HG03575 (cell line): ENCODE measurements around the gene STN1.

Experiments
- ATAC-seq: cut with Tn5 transposase; IDR thresholded peaks from one replicate; pipeline ENCODE4 v1.9.1; 2021; ENCODE audit not compliant: unreplicated experiment, insufficient number of reproducible peaks, low FRiP score; ENCODE audit errors: extremely low read depth

STN1 gene

DNA sequence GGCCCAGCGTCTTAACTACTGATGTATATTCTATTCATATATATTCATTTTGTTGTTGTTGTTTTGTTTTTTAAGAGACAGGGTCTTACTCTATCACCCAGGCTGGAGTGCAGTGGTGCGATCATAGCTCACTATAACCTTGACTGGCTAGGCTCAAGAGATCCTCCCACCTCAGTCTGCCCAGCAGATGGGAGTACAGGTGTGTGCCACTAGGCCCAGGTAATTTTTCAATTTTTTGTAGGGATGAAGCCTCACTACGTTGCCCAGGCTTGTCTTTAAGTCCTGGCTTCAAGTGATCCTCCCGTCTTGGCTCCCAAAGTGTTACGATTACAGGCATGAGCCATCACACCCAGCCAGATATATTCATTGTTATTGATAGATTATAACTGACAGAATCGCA is 12.9 kb upstream of the STN1 start:
- ATAC-seq = no peak

GRCh38 chr10:103930449-103930848 is 12.5 kb upstream of the STN1 start:
- ATAC-seq = no peak

- no peak for ATAC-seq
These were observed 11.5 kb upstream of the STN1 start for GRCh38 chr10:103929381-103929921.

DNA sequence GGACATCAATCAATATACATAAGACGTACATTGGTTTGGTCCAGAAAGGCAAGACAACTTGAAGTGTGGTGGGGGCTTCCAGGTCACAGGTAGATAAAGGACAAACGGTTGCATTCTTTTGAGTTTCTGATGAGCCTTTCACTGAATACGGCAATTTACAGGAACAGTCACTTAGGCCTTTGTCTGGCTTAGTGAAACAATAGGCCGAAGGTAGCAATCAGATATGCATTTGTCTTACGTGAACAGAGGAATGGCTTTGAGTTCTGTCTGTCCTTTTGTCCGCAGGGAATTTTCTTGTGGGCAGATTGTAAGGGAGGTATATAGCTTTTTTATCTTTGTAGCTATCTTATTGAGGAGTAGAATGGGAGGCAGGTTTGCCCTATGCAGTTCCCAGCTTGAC is 10.8 kb upstream of the STN1 start:
- no peak for ATAC-seq

GRCh38 chr10:103926722-103927319 is 8.8 kb upstream of the STN1 start:
- ATAC-seq = no peak

DNA sequence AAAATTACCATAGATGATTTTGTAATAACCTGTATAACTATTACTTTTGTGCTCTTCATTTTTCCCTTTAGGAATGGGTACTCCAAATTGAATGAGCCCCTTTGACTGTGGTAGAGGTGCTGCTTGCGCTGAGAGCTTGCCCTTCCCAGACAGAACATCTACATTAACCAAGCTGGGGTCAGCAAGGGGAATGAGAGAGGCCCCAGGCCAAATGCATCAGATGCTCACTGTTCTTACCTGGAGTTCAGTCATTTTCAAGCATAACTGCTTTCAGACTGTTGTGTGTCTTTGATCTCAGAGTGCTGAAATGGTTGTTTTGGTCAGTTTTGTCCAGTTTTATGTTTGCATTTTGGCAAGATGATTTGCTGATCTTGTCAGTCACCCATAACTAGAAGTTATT is 7.6 kb upstream of the STN1 start:
- no peak for ATAC-seq

GRCh38 chr10:103923502-103923901 is 5.5 kb upstream of the STN1 start:
- ATAC-seq = no peak

GRCh38 chr10:103922659-103923058 is 4.7 kb upstream of the STN1 start:
- ATAC-seq = no peak

- ATAC-seq = no peak
These were observed 3.8 kb upstream of the STN1 start for GRCh38 chr10:103921750-103922195.

- no peak for ATAC-seq
These were observed 3.3 kb upstream of the STN1 start for GRCh38 chr10:103921248-103921647.

GRCh38 chr10:103919648-103920025 is 1.7 kb upstream of the STN1 start:
- no peak for ATAC-seq

DNA sequence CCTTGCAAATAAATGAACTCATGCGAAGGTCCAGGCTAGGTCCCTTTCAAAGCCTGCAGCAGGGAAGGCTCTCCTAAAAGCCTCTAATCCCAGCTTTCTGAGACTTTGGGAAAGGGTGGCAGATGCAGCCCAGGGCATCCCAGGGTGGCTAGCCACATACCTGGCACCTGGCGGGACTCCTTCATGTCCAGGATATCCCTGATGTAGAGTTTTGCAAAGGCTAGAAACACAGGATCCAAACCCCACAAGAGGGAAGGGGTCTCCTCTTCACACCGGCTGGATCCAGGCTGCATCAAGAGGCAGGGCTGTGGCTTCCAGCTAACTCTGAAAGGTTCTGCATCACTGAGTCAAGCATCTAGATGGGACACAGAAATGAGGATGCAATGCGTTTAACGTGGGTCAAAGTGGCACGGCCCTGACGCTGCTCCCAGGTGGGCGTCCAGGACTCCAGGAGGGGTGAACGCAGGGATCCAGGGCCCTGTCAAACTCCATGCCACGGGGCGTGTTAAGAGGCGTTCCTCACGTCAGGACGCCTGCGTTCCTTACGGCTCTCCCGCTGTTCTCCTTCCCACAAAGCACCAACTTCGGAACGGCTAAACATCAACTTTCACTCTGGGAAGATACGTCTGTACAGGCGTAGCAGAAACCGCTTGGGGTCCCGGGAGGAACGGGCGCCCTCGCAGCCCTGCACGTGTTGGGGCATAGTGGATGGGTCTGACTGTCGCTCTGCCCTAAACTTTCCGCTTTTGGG is 507 bp downstream of the STN1 start:
- peak; percentile 10 for ATAC-seq

DNA sequence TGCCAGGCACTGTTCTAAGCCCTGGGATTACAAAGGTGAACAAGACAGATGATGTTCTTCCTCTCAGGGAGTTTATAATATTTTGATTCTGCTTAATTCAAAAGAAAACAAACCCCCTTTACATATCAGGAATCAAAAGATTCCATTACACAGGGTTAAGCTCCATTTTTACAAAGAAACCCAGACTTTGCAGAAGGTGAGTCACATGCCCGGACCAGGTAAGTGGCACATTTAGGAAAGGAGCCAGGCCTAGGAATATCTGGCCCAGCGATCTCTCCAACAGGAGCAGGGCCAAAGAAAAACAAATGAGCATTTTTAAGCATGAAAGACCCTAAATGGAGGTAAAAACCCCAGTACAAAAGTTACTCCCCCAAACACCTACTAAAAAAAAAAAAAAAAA is 1.1 kb downstream of the STN1 start:
- no peak for ATAC-seq

DNA sequence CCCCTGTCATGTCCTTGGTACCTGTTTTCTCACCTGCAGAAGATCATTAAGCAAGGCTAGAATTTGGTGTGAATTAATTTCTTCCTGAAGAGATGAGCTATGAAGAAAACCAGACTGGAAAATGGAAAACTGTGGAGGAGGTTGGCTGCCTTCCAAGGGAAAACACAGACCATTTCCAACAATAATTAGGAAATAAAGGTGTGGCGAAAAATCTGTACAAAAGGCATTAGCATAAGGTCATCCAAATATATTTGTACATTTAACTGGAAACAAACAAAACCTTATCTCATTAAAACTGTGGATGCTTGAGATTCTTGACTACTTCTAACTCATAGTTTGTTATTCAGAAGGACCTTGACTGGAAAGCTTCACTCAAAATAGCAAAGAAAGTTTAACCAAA is 1.7 kb downstream of the STN1 start:
- ATAC-seq = no peak

DNA sequence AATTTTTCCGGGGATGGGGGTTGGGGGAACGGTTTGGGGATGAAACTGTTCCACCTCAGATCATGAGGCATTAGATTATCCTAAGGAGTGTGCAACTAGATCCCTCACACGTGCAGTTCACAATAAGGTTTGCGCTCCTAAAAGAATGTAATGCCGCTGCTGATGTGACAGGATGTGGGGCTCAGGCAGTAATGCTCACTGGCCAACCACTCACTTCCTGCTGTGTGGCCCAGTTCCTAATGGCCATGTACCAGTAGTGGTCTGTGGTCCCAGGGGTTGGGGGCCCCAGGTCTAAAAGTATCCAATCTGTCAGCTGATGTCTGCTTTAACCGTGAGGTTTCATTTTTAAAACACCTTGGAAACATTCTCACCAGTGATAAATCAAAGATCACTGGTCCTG is 2.2 kb downstream of the STN1 start:
- no peak for ATAC-seq

DNA sequence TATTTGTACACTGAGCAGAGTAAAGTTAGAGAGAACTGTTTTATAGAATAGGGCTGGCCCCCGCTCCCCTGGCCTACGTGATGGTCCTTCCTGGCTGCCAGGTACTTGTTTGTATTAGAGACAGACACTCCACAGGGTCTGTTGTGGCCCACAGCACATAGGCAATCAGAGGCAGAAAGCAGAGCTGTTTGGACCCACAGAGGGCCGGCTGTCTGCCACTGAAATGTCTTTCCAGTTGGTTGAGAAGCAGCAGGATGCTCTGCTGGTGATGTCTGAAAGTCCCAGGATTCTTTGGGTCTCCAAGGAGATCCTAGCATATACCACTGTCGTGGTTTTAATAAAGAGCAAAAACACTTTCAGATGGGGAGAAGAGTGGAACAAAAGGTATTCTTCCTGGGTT is 5.2 kb downstream of the STN1 start:
- ATAC-seq = no peak

DNA sequence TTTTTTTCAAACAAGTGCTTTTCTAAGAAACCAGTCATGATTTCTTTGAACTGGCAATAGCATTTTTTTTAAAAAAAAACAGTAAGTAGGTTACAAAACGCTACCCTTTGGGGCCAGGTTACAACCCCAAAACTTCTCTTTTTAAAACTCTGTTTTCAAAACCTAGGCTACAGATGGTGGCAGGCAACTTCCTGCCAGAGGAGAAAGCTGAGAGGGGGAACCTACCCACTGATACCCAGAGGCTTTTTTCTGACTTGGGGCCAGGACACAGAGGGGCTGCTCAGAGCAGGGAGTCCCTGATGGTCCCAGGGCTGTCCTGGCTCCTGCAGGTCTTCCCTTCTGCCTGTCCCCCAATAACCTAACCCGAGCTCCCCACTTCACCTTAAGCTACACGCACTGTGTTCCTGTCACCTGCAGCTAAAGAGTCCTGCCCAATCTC is 6.9 kb downstream of the STN1 start:
- ATAC-seq = no peak

GRCh38 chr10:103910442-103911012 is 7.5 kb downstream of the STN1 start:
- no peak for ATAC-seq

- no peak for ATAC-seq
These were observed 12.5 kb downstream of the STN1 start for GRCh38 chr10:103905441-103905840.

- ATAC-seq = no peak
These were observed 16.7 kb downstream of the STN1 start for GRCh38 chr10:103901299-103901698.
